ENCODE results near the gene FGF9. TPM values are rescaled to one million over a fixed set of nuclear protein-coding genes. Genes with fewer than 3 reads are reported as not detected.

FGF9 gene
- total RNA-seq, 1 donor from 2014 or later: 3.7 TPM

GRCh38 chr13:21748166-21748565, 77.3 kb downstream of the FGF9 start:
- Histone ChIP-seq H3K9me3 (ENCODE audit: control insufficient read depth in 3 of 3, low read length in 3 of 3) (no peaks in the 10 kb centered on the region), H3K27ac (ENCODE audit: low read depth, low read length) (no peak overlapping the region), H3K36me3 (ENCODE audit: control insufficient read depth in 3 of 3, insufficient read depth in 3 of 3, low read length in 3 of 3) (no peaks in the 10 kb centered on the region), H3K27me3 (ENCODE audit: control insufficient read depth in 3 of 3, insufficient read depth in 3 of 3, low read length in 3 of 3) (no peaks in the 10 kb centered on the region), H3K4me3 (ENCODE audit: low read length in 3 of 3) (no peak overlapping the region), H3K9ac (ENCODE audit: low read depth in 1 of 3, low read length in 3 of 3) (no peak overlapping the region), H3K4me1 (ENCODE audit: control insufficient read depth in 3 of 3, insufficient read depth in 3 of 3, low read length in 3 of 3) (no peaks in the 10 kb centered on the region)

- no peaks in the 10 kb centered on the region for H3K36me3 ChIP-seq (ENCODE audit: control insufficient read depth in 3 of 3, insufficient read depth in 3 of 3, low read length in 3 of 3)
- H3K4me1 ChIP-seq (ENCODE audit: control insufficient read depth in 3 of 3, insufficient read depth in 3 of 3, low read length in 3 of 3): no peaks in the 10 kb centered on the region
- H3K9ac ChIP-seq (ENCODE audit: low read depth in 1 of 3, low read length in 3 of 3): no peak overlapping the region
- H3K27me3 ChIP-seq (ENCODE audit: control insufficient read depth in 3 of 3, insufficient read depth in 3 of 3, low read length in 3 of 3): no peaks in the 10 kb centered on the region
- no peak overlapping the region for H3K4me3 ChIP-seq (ENCODE audit: low read length in 3 of 3)
- no peaks in the 10 kb centered on the region for H3K9me3 ChIP-seq (ENCODE audit: control insufficient read depth in 3 of 3, low read length in 3 of 3)
- no peak overlapping the region for H3K27ac ChIP-seq (ENCODE audit: low read depth, low read length)
These were observed 78.5 kb downstream of the FGF9 start for GRCh38 chr13:21749410-21749809.

- Histone ChIP-seq H3K4me3 (ENCODE audit: low read length in 3 of 3) (no peak overlapping the region), H3K4me1 (ENCODE audit: control insufficient read depth in 3 of 3, insufficient read depth in 3 of 3, low read length in 3 of 3) (no peaks in the 10 kb centered on the region), H3K9ac (ENCODE audit: low read depth in 1 of 3, low read length in 3 of 3) (no peak overlapping the region), H3K9me3 (ENCODE audit: control insufficient read depth in 3 of 3, low read length in 3 of 3) (no peaks in the 10 kb centered on the region), H3K36me3 (ENCODE audit: control insufficient read depth in 3 of 3, insufficient read depth in 3 of 3, low read length in 3 of 3) (no peaks in the 10 kb centered on the region), H3K27me3 (ENCODE audit: control insufficient read depth in 3 of 3, insufficient read depth in 3 of 3, low read length in 3 of 3) (no peaks in the 10 kb centered on the region), H3K27ac (ENCODE audit: low read depth, low read length) (no peak overlapping the region)
These were observed 81.6 kb downstream of the FGF9 start for GRCh38 chr13:21752501-21752900.

- Histone ChIP-seq H3K27ac (ENCODE audit: low read depth, low read length) (no peak overlapping the region), H3K36me3 (ENCODE audit: control insufficient read depth in 3 of 3, insufficient read depth in 3 of 3, low read length in 3 of 3) (no peaks in the 10 kb centered on the region), H3K4me1 (ENCODE audit: control insufficient read depth in 3 of 3, insufficient read depth in 3 of 3, low read length in 3 of 3) (no peaks in the 10 kb centered on the region), H3K9ac (ENCODE audit: low read depth in 1 of 3, low read length in 3 of 3) (no peak overlapping the region), H3K27me3 (ENCODE audit: control insufficient read depth in 3 of 3, insufficient read depth in 3 of 3, low read length in 3 of 3) (no peaks in the 10 kb centered on the region), H3K4me3 (ENCODE audit: low read length in 3 of 3) (no peak overlapping the region), H3K9me3 (ENCODE audit: control insufficient read depth in 3 of 3, low read length in 3 of 3) (no peaks in the 10 kb centered on the region)
These were observed 82.3 kb downstream of the FGF9 start for GRCh38 chr13:21753117-21753729.

Other genes with a start within 250 kb of the FGF9 start
- gene ZDHHC20, start 211.8 kb upstream of the FGF9 start, total RNA-seq: 71.0 TPM
- 34.4 TPM for gene MICU2, start 66.9 kb upstream of the FGF9 start, total RNA-seq

Measured in skeletal muscle tissue (tissue), 4 donors.